B cell (primary cell): ENCODE data around the gene TRIM15. TPM values are rescaled to one million over a fixed set of nuclear protein-coding genes. Genes with fewer than 3 reads are reported as not detected.

ENCODE experiments used
- ATAC-seq: fragments of 200-7000 bp; cut with Tn5 transposase; one replicate; pipeline ENCODE4 v1.10.0; 2021; ENCODE audit warnings: low read depth, mild to moderate bottlenecking, moderate number of reproducible peaks, moderate library complexity
- CTCF ChIA-PET: fragments of 350-600 bp; sonication (Branson Sonifier 250); formaldehyde crosslinking; loops from one replicate; lab custom pipeline; 2021; ENCODE audit warnings: antibody characterized with exemption, inconsistent platforms; lab: Charles Lee
- POLR2A ChIA-PET: fragments of 350-600 bp; sonication (Branson Sonifier 250); formaldehyde crosslinking; loops from one replicate; lab custom pipeline; 2021; ENCODE audit warnings: antibody characterized with exemption; lab: Charles Lee
- DNase-seq: peaks from one replicate; pipeline ENCODE4 v3.0.0; 2013
- H2AFZ ChIP-seq: 2 replicates; pipeline ENCODE4 v1.6.1; 2012; ENCODE audit warnings: mild to moderate bottlenecking, low read depth, low read length; ENCODE audit not compliant: insufficient read depth, poor library complexity, severe bottlenecking
- H3K27ac ChIP-seq, 2 donors: 1 replicate in 1 of 2; 2 replicates in 1 of 2; pipeline ENCODE4 v1.5.1; 2012 to 2013; ENCODE audit warnings: low read length in 2 of 2, mild to moderate bottlenecking in 2 of 2, moderate library complexity in 1 of 2
- H3K27me3 ChIP-seq, 4 experiments: fragments of 200-600 bp in 1 of 4; sonication (generic) in 1 of 4; replicated peaks in 1 of 4; 1 replicate in 2 of 4; 2 replicates in 2 of 4; pipeline versions ENCODE4 v1.6.1 to v1.7.0; 2013 to 2016; ENCODE audit warnings: low read length in 3 of 4, mild to moderate bottlenecking in 2 of 4, mixed read lengths in 1 of 4, moderate library complexity in 1 of 4; ENCODE audit not compliant: insufficient read depth in 4 of 4, control insufficient read depth in 3 of 4; ENCODE audit errors: control extremely low read depth in 1 of 4
- H3K36me3 ChIP-seq, 2 experiments: replicated peaks in 1 of 2; 1 replicate in 1 of 2; 2 replicates in 1 of 2; pipeline versions ENCODE4 v1.6.1 to v1.7.1; 2013; ENCODE audit warnings: low read length in 1 of 2; ENCODE audit not compliant: insufficient read depth in 2 of 2, control insufficient read depth in 1 of 2; ENCODE audit errors: control extremely low read depth in 1 of 2, extremely low read depth in 1 of 2
- H3K4me1 ChIP-seq, 2 donors: fragments of 200-600 bp in 1 of 2; sonication (generic) in 1 of 2; 1 replicate in 1 of 2; 2 replicates in 1 of 2; pipeline versions ENCODE4 v1.5.1 to v1.6.1; 2013 to 2017; ENCODE audit warnings: low read length in 2 of 2; ENCODE audit not compliant: control insufficient read depth in 2 of 2, insufficient read depth in 2 of 2
- H3K4me2 ChIP-seq: replicated peaks from 2 replicates; pipeline ENCODE3; 2012; ENCODE audit warnings: mild to moderate bottlenecking, low read depth, low read length; ENCODE audit not compliant: poor library complexity, severe bottlenecking
- H3K4me3 ChIP-seq, 5 experiments: fragments of 200-600 bp in 1 of 5; sonication (generic) in 1 of 5; 1 replicate in 3 of 5; 2 replicates in 2 of 5; pipeline versions ENCODE4 v1.5.1 to v1.7.0; 2011 to 2016; ENCODE audit warnings: low read length in 4 of 5, mild to moderate bottlenecking in 4 of 5, low read depth in 2 of 5, control low read depth in 1 of 5, moderate library complexity in 1 of 5; ENCODE audit not compliant: insufficient read depth in 1 of 5; ENCODE audit errors: control extremely low read depth in 1 of 5, extremely low read depth in 1 of 5
- H3K79me2 ChIP-seq: fragments of 200-600 bp; sonication (generic); one replicate; pipeline ENCODE4 v1.6.0; 2016; ENCODE audit warnings: low read length; ENCODE audit not compliant: control insufficient read depth, insufficient read depth
- H3K9ac ChIP-seq: fragments of 200-600 bp; sonication (generic); 2 replicates; pipeline ENCODE4 v1.6.1; 2017; ENCODE audit warnings: mild to moderate bottlenecking, low read length, moderate library complexity
- H3K9me3 ChIP-seq, 3 donors: one replicate each; pipeline versions ENCODE4 v1.6.1 to v1.7.1; 2013; ENCODE audit warnings: low read length in 2 of 3; ENCODE audit not compliant: control insufficient read depth in 2 of 3, insufficient read depth in 1 of 3; ENCODE audit errors: control extremely low read depth in 1 of 3
- H4K20me1 ChIP-seq: 2 replicates; pipeline ENCODE4 v1.6.0; 2012; ENCODE audit warnings: mild to moderate bottlenecking, low read length; ENCODE audit not compliant: insufficient read depth, control insufficient read depth, poor library complexity, severe bottlenecking
- H3K27ac Mint-ChIP-seq: one replicate; pipeline ENCODE4 v1.8.0; 2021; ENCODE audit warnings: mixed read lengths
- H3K27me3 Mint-ChIP-seq: one replicate; pipeline ENCODE4 v1.8.0; 2021; ENCODE audit warnings: mixed read lengths
- H3K4me1 Mint-ChIP-seq: one replicate; pipeline ENCODE4 v1.8.0; 2021; ENCODE audit warnings: mixed read lengths
- H3K4me3 Mint-ChIP-seq: one replicate; pipeline ENCODE4 v1.8.0; 2021; ENCODE audit warnings: mixed read lengths
- H3K9me3 Mint-ChIP-seq: one replicate; pipeline ENCODE4 v1.8.0; 2022; ENCODE audit warnings: mixed read lengths; ENCODE audit not compliant: insufficient read depth
- CTCF ChIP-seq: fragments of 200-600 bp; IDR thresholded peaks from one replicate; pipeline ENCODE4 v1.8.0; 2022; ENCODE audit warnings: antibody characterized with exemption, mild to moderate bottlenecking
- EZH2 ChIP-seq: IDR thresholded peaks from 2 replicates; pipeline ENCODE4 v1.6.1; 2012; ENCODE audit warnings: borderline replicate concordance, low read depth, mild to moderate bottlenecking, moderate library complexity, low read length; ENCODE audit not compliant: insufficient read depth, poor library complexity, severe bottlenecking
- WGBS: methylation state at CpG from one replicate; pipeline ENCODE4 v1.1.5; 2013; ENCODE audit warnings: missing lambda C conversion rate; ENCODE audit not compliant: insufficient coverage; 5-methylcytosine and 5-hydroxymethylcytosine counted together
- intact Hi-C: fragments of 100-400 bp; cut with micrococcal nuclease; formaldehyde crosslinking; loops from one replicate; pipeline ENCODE4 v1.10.0; 2022
- polyA plus RNA-seq: library from polyadenylated mRNA; depleted of rRNA; stranded (reverse); fragments of >200 nt; gene quantifications from 2 replicates; pipeline ENCODE4 v1.2.3, GENCODE V29; 2012
- total RNA-seq, 2 donors: library from RNA; stranded (reverse); fragments of 120-200 nt in 1 of 2; gene quantifications; 1 replicate in 1 of 2; 2 replicates in 1 of 2; pipeline versions ENCODE4 v1.2.3 to v1.2.4, GENCODE V29; 2013 to 2022

Gene TRIM15
- total and polyA plus RNA-seq, 2 donors (not counting 1 experiment from before 2014, with no cell fraction given): not detected

GRCh38 chr6:30185846-30186484 lies 22.6 kb downstream of the TRIM15 start:
- H3K4me3 ChIP-seq: no peak overlapping the region
- POLR2A ChIA-PET: no interaction called here

More at GRCh38 chr6:30185846-30186484, 22.6 kb downstream of the TRIM15 start:
- Mint-ChIP-seq H3K4me3 (no peak overlapping the region), H3K27me3 (no peaks in the 10 kb centered on the region), H3K27ac (no peak overlapping the region), H3K9me3 (peaks cover 1% of the 10 kb centered on the region), H3K4me1 (no peaks in the 10 kb centered on the region)
- no peak overlapping the region for H3K9ac ChIP-seq
- peaks cover 6 to 57% of the 10 kb centered on the region in 2 experiments for H3K36me3 ChIP-seq
- H3K9me3 ChIP-seq: peaks cover 0 to 5% (median 0%) of the 10 kb centered on the region in 3 donors
- no peaks in the 10 kb centered on the region for H3K79me2 ChIP-seq
- TF ChIP-seq CTCF (no peak), EZH2 (no peak)
- no peaks in the 10 kb centered on the region for H3K27me3 ChIP-seq
- H2AFZ ChIP-seq: no peak overlapping the region
- no peak for ATAC-seq
- H4K20me1 ChIP-seq: peaks cover 5% of the 10 kb centered on the region
- no peak overlapping the region for H3K4me2 ChIP-seq
- DNase-seq: no peak
- WGBS: 96% methylated on average over 19 of the region's 20 CpGs
- no peaks in the 10 kb centered on the region for H3K4me1 ChIP-seq
- no peak overlapping the region for H3K27ac ChIP-seq
- intact Hi-C loops: no loop called here
- CTCF ChIA-PET: no interaction called here
